PC-9 (cell line): ENCODE measurements around the gene TLR7.

Source experiments
- CTCF ChIP-seq: fragments of 200-600 bp; sonication (generic); conservative IDR thresholded peaks from 2 replicates; pipeline ENCODE4 v1.6.1; 2017; ENCODE audit warnings: mixed run types, antibody characterized with exemption, mild to moderate bottlenecking, moderate library complexity
- EZH2 ChIP-seq: fragments of 200-600 bp; sonication (generic); IDR thresholded peaks from 2 replicates; pipeline ENCODE4 v1.8.0; 2017; ENCODE audit warnings: antibody characterized with exemption, low read depth

- TF ChIP-seq CTCF: no peak
- TF ChIP-seq EZH2: no peak
Measured at GRCh38 chrX:12887141-12887540, 20.3 kb downstream of the TLR7 start.
